ENCODE data around the gene ZMYND8.
A peak's percentile ranks its signal among the peaks of the same experiment; 100 is the strongest.

ZMYND8 gene

GRCh38 chr20:47361057-47361915 lies 4.8 kb upstream of the ZMYND8 start:
- no peak for DNase-seq (ENCODE audit: insufficient read length, low spot score)
- no peak for TF ChIP-seq POLR2A (IDR thresholded peaks at IDR 0.05; ENCODE audit: low read depth, low read length)
- FAIRE-seq = no peak

- DNase-seq (ENCODE audit: insufficient read length, low spot score) (peak; percentile 53), FAIRE-seq (no peak)
- peak; percentile 28; the same call in 1 of the 2 replicates for TF ChIP-seq POLR2A (IDR thresholded peaks at IDR 0.05; ENCODE audit: low read depth, low read length)
Observed at GRCh38 chr20:47360297-47361056, 4.0 kb upstream of the ZMYND8 start.

- TF ChIP-seq POLR2A (IDR thresholded peaks at IDR 0.05; ENCODE audit: low read depth, low read length) = no peak
- DNase-seq (ENCODE audit: insufficient read length, low spot score) = no peak
- FAIRE-seq = no peak
Observed at GRCh38 chr20:47359530-47360296, 3.2 kb upstream of the ZMYND8 start.

GRCh38 chr20:47358672-47359529 lies 2.4 kb upstream of the ZMYND8 start:
- DNase-seq (ENCODE audit: insufficient read length, low spot score) (peak; percentile 49), FAIRE-seq (no peak)
- peak; percentile 54 for TF ChIP-seq POLR2A (IDR thresholded peaks at IDR 0.05; ENCODE audit: low read depth, low read length)

GRCh38 chr20:47358039-47358671 lies 1.7 kb upstream of the ZMYND8 start:
- no peak for DNase-seq (ENCODE audit: insufficient read length, low spot score)
- no peak for FAIRE-seq

GRCh38 chr20:47357296-47358038 lies 968 bp upstream of the ZMYND8 start:
- FAIRE-seq (no peak), DNase-seq (ENCODE audit: insufficient read length, low spot score) (peak; percentile 26)
- TF ChIP-seq POLR2A (IDR thresholded peaks at IDR 0.05; ENCODE audit: low read depth, low read length) = peak; percentile 36; the same call in 1 of the 2 replicates

More at GRCh38 chr20:47358039-47358671, 1.7 kb upstream of the ZMYND8 start:
- no peak for TF ChIP-seq POLR2A (IDR thresholded peaks at IDR 0.05; ENCODE audit: low read depth, low read length)

GRCh38 chr20:47356220-47356525 lies 326 bp downstream of the ZMYND8 start:
- no peak for TF ChIP-seq POLR2A (IDR thresholded peaks at IDR 0.05; ENCODE audit: low read depth, low read length)
- no peak for FAIRE-seq

GRCh38 chr20:47355489-47356219 lies 845 bp downstream of the ZMYND8 start:
- TF ChIP-seq POLR2A (IDR thresholded peaks at IDR 0.05; ENCODE audit: low read depth, low read length) = no peak
- FAIRE-seq (no peak), DNase-seq (ENCODE audit: insufficient read length, low spot score) (no peak)

More at GRCh38 chr20:47356220-47356525, 326 bp downstream of the ZMYND8 start:
- DNase-seq (ENCODE audit: insufficient read length, low spot score) = no peak

GRCh38 chr20:47354714-47355488 lies 1.6 kb downstream of the ZMYND8 start:
- TF ChIP-seq POLR2A (IDR thresholded peaks at IDR 0.05; ENCODE audit: low read depth, low read length) = no peak
- DNase-seq (ENCODE audit: insufficient read length, low spot score) = no peak
- FAIRE-seq = no peak

GRCh38 chr20:47354464-47354713 lies 2.1 kb downstream of the ZMYND8 start:
- no peak for FAIRE-seq
- DNase-seq (ENCODE audit: insufficient read length, low spot score) = no peak
- no peak for TF ChIP-seq POLR2A (IDR thresholded peaks at IDR 0.05; ENCODE audit: low read depth, low read length)

Data from H54 (cell line).